ENCODE data around the gene NFIX.

DNA sequence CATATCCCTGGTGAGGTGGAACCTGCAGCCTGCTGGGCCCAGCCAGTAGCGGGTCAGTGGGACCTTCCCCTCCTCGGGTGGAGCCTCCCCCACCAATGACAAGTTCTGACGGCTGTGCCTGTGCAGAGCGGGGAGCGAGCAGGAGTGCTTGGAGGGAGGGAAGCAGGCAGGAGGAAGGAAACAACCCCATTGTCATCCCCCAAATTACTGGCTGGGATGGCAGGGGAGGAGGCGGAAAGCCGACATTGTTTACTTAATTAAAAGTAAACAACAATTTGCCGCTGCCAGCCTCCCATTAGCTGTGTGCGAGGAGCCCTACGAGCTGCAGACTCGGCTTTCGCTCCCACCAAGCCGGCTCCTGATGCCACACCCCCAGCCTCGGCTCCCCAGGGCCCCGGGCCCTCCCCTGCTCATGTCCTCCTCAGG, 61.9 kb downstream of the NFIX start:
- no peak for TF ChIP-seq POLR2A (IDR thresholded peaks at IDR 0.05; ENCODE audit: low read depth, low read length)
- TF ChIP-seq, protein P1, sequence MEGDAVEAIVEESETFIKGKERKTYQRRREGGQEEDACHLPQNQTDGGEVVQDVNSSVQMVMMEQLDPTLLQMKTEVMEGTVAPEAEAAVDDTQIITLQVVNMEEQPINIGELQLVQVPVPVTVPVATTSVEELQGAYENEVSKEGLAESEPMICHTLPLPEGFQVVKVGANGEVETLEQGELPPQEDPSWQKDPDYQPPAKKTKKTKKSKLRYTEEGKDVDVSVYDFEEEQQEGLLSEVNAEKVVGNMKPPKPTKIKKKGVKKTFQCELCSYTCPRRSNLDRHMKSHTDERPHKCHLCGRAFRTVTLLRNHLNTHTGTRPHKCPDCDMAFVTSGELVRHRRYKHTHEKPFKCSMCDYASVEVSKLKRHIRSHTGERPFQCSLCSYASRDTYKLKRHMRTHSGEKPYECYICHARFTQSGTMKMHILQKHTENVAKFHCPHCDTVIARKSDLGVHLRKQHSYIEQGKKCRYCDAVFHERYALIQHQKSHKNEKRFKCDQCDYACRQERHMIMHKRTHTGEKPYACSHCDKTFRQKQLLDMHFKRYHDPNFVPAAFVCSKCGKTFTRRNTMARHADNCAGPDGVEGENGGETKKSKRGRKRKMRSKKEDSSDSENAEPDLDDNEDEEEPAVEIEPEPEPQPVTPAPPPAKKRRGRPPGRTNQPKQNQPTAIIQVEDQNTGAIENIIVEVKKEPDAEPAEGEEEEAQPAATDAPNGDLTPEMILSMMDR (IDR thresholded peaks at IDR 0.05; ENCODE audit: extremely low read depth in 1 of 2, insufficient read depth in 1 of 2, low read depth in 1 of 2, low read length in 2 of 2) = no peak
- no peak for TF ChIP-seq EZH2 (IDR thresholded peaks at IDR 0.05; ENCODE audit: borderline replicate concordance, low read depth, low read length, severe bottlenecking)
- no peak for TF ChIP-seq POLR2AphosphoS5 (IDR thresholded peaks at IDR 0.05; ENCODE audit: insufficient read depth, low read depth, low read length)

All from endothelial cell of umbilical vein (primary cell).